Thyroid gland (tissue), 4 donors: ENCODE measurements around the gene NAGA.
A peak's percentile ranks its signal among the peaks of the same experiment; 100 is the strongest.

Experiments
- POLR2A ChIP-seq, 2 donors: fragments of 450-650 bp; IDR thresholded peaks; one replicate each; pipeline ENCODE4 v1.6.1; 2017; ENCODE audit warnings: antibody characterized with exemption in 2 of 2, mild to moderate bottlenecking in 2 of 2, moderate library complexity in 1 of 2
- TF ChIP-seq, protein P1 (sequence below), 6 experiments: fragments of 200-600 bp in 3 of 6; fragments of 450-650 bp in 3 of 6; sonication (generic) in 3 of 6; IDR thresholded peaks; one replicate each; pipeline ENCODE4 v1.5.1; 2016 to 2019; ENCODE audit warnings: antibody characterized with exemption in 6 of 6, mild to moderate bottlenecking in 2 of 6, inconsistent platforms in 1 of 6, moderate library complexity in 1 of 6

DNA sequence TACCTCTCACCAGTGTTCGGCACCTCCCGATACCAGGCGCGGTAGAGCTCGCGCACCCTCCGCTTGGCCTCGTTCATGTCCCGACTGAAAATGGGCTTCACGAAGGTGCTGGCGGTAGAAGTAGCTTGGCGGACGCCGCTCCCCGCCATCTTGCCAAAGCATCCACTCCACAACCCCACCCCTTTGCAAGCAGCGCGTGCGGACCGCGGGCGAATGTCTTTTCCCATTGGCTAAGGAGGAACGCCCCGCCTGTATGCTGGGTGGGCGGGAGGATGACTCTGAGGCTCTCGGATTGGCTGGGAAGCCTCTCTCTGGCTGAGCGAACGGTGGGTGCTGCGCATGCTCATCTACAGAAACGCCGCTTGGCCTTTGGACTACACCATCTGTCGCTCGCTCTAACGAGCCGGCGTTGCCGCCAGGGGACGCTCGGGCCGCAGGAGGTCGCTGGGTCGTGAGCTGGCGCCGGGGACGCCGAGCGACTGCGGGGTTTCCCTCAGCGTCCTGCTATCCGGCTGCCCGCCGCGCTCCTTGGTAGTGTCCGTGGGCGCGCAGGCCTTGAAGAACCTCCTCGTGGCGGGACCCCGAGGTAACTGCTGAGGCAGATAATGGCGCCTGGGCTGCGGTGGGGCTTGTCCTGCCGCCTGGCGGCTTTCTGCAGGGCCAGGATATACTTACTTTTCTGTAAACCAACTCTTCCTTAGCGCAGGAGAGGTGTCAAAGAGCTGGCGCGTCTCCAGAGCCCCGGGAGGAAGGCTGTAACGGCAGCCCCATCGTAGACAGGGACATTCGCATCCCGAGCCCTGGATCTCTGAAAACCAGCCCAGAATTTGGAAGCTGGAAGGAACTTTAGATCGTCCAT, 20.2 kb upstream of the NAGA start, which contains the start of gene NDUFA6:
- TF ChIP-seq, protein P1, sequence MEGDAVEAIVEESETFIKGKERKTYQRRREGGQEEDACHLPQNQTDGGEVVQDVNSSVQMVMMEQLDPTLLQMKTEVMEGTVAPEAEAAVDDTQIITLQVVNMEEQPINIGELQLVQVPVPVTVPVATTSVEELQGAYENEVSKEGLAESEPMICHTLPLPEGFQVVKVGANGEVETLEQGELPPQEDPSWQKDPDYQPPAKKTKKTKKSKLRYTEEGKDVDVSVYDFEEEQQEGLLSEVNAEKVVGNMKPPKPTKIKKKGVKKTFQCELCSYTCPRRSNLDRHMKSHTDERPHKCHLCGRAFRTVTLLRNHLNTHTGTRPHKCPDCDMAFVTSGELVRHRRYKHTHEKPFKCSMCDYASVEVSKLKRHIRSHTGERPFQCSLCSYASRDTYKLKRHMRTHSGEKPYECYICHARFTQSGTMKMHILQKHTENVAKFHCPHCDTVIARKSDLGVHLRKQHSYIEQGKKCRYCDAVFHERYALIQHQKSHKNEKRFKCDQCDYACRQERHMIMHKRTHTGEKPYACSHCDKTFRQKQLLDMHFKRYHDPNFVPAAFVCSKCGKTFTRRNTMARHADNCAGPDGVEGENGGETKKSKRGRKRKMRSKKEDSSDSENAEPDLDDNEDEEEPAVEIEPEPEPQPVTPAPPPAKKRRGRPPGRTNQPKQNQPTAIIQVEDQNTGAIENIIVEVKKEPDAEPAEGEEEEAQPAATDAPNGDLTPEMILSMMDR (IDR thresholded peaks at IDR 0.05) = peak; percentile 81 to 99 (median 96)
- peak; percentile 48 to 98 for TF ChIP-seq POLR2A (IDR thresholded peaks at IDR 0.05)
